Measurements from ENCODE around the gene TSPAN32.
"Not testable (repeated sequence)": the region's sequence is repeated elsewhere in the genome, so short reads cannot be mapped to it uniquely, and the experiment has no call there.

The TSPAN32 gene

DNA sequence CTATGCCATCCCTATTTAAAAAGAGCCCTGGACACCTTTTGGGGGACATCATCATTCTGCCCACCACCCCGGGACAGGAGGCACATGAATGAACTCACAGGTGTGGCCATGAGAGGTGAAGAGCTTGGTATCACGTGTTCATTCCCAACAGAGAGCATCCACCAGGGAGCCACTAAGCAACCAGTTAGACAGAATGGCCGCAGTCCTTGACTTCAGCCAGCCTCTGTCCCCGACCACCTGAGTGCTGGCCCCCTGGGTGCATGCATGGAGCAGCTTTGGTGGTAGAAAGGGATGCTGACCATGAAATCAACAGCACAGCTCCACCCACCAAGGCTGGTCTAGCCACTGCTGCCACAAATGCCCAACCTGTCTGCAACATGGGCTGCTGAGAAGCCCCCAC, 44.2 kb downstream of the TSPAN32 start:
- DNase-seq: no peak

DNA sequence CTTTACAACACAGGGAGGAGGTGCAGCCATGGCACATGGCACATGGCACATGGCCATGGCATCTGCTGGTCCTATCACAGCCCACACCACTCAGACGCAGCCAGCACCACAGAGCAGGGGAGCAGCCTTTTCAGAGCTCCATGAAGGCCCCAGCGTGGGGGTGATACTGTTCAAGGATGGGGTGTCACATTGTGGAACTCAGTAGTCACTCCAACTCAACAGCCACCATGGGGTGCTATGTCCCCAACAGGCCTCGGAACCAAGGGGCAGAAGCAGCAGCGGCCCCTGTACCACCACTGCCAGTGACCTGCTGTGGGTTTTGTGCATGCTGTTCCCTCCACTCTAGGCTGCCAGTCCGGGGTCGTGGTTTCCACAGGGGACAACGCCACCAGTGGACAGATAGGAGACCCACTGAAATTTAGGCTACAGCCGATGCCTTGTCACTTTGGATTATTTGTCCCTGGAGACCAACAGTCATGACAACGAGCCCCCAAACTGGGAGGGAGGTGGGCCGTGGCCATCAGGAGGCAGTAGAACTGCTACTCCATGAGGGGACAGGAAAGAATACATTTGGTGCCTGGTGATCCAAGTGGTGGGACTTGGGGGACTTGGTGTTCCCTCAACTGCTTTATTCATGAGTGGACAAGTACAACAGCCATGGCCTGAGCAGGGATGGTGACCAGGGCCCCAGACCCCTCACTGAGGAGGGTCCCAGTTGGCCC, 44.9 kb downstream of the TSPAN32 start:
- no peak for DNase-seq

DNA sequence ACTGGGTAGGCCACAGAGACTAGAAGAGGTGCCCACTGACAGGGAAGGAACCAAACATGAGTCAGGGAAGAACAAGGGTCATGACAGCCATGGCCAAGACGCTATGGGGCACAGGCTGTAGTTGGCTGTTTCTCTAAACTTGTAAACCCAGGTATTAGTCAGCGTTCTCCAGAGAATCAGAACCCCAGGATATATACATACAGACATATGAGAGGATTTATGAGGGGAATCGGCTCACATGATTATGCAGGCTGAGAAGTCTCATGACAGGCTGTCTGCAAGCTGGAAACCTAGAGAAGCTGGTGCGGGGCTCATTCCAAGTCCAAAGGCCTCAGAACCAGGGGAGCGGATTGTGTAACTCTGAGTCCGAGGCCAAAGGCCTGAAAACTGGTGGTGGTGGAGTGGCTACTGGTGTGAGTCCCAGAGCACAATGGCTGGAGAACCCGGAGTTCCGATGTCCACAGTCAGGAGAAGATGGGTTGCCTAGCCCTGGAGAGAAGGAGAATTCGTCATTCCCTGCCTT, 45.6 kb downstream of the TSPAN32 start:
- DNase-seq: no peak

DNA sequence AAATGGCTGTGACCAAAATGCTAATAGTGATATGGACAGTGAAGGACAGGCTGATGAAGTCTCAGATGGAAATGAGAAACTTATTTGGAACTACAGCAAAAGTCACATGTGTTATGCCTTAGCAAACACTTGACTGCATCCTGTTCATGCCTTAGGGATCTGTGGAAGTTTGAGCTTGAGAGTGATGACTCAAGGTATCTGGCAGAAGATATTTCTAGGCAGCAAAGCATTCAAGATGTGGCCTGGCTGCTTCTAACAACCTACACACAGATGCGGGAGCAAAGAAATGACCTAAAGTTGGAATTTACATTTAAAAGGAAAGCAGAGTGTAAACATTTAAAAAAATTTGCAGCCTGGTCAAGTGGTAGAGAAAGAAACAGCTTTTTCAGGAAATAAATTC, 47.2 kb downstream of the TSPAN32 start:
- DNase-seq: no peak

DNA sequence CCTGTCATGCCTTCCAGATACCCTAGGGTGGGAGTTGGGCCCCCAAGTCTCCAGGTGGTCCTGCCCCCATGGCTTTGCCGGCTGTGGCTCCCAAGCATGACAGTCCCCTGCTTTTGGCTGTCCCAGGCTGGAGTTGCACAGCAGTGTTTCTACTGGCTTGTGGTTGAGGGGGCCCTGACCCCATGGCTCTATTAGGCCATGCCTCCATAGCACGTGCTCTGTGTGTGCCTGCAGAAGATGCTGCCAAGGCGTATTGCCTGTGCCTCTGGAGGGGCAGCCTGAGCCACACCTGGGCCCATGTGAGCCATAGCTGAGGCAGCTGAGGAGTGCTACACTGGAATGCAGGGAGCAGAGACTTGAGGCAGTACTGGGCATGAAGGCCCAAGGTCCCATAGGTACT, 49.9 kb downstream of the TSPAN32 start:
- DNase-seq: no peak

DNA sequence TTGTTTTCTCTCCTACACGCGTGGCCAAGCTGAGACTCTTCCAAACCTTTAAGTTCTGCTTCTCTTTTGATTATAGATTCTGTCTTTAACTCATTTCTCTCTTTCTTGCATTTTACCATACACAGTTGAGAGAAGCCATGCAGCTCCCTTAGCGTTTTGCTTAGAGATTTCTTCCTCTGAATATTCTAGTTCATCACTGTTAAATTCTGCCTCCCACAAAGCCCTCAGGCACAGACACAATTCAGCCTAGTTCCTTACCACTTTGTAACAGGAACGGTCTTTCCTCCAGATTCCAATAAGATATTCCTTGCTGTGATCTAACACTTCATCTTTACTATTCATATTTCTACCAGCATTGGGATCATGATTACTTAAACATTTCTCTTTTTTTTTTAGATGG, 50.6 kb downstream of the TSPAN32 start:
- DNase-seq: no peak

DNA sequence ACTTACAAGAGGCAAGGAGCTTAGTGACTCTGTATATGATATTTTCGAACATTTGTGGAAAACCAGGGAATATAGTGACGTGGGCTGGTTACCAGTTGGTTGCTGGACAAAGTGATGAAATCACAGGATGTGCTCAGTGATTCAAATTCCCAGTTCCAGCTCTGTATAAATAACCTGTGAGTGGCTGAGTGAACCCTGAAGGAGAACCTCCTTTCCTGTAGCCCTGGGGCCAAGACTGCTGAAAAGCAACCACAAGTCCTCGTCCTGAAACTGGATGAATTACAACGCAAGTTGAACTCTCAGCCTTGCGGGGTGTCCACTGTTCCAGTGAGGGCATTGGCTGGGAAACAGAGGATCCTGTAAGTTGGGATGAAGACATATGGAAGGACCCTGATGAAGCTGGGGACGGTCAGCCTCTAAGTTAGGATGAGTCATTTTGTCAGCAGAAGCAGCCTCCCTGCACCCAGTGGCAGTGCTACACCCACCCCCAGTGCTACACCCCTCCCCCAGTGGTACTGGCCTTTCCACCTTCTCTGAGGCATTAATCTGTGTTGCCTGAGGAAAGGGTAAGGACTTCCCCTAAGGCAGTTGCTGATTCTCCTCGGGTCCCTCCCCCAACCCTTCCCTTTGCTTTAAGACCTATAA, 53.3 kb downstream of the TSPAN32 start:
- no peak for DNase-seq

DNA sequence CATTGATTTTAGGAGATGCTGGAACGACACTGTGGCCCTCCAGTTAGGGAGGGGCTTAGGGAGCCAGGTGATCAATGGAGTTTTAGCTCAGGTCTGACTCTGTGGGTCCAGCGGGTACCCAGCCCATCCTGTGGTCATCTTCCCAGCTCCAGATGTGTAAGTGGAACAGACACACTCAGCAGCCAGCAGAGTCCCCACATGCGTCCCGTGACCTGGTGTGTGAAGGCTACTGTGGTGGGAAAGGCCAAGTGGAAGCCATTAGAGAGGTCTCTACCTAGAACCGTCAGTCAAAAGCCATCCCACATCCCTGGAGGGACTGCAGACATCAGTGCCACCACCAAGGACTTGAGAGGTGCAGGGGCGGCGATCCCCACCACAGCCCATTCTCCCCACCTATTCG, 55.4 kb downstream of the TSPAN32 start:
- no peak for DNase-seq

DNA sequence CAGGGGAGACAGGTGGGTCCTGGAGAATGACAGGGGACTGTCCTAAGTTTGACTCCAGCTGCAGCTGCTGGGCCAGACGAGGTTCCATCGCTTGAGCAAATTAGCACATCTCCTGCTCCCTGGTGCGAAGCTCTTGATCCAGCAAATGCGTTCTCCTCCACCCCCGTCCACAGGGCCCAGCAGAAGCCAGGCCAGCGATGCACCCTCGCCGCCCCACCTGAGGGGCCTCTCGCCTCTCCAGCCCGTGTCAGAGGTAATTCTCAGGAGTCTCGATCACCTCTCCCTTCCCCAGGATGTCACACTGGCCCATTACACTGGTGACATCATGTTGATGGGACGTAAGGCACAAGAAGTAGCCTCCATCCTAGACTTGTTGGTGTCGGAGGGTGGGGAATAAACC, 55.8 kb downstream of the TSPAN32 start:
- not testable (repeated sequence) for DNase-seq

DNA sequence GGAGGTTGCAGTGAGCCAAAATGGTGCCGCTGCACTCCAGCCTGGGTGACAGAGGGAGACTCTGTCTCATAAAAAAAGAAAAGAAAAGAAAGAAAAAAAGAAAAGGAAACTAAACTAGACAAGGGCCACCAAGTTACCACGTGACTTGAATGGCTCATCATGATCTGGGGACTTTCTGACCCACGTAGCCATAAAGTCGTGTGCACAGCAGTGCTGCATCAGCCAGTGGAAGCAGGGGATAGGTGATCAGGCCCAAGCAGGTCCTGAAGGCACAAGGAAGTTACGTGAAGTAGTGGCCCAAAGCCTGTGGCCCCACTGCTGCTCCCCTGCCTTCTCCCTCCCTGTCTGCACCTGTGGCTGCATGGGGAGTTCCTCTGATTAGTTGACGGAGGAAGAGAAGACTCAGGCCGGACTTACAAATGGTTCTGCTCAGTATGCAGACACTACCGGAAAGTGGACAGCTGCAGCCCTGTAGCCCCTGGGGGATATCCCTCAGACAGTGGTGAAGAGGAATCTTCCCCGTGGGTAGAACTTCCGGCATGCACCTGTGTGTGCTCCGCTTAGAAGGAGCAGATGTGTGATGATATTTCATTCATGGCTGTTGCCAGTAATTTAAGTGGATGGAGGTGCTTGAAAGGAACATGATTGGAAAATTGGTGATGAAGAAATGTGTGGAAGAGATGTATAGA, 57.1 kb downstream of the TSPAN32 start:
- DNase-seq: no peak

DNA sequence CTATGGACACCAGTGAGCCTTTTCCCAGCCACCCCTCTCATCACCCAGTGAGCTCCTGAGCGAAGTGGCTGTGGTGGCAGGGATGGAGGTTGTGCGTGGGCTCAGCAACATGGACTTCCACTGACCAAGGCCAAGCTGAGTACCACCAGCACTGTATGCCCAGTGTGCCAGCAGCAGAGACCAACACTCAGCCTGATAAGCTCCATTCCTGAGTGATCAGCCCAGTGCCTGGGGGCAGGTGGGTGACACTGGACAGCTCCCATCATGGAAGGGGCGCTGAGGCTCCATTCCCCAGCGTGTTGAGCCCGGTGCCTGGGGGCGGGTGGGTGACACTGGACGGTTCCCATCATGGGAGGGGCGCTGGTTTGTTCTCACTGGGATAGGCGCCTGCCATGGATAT, 57.7 kb downstream of the TSPAN32 start:
- DNase-seq: no peak

DNA sequence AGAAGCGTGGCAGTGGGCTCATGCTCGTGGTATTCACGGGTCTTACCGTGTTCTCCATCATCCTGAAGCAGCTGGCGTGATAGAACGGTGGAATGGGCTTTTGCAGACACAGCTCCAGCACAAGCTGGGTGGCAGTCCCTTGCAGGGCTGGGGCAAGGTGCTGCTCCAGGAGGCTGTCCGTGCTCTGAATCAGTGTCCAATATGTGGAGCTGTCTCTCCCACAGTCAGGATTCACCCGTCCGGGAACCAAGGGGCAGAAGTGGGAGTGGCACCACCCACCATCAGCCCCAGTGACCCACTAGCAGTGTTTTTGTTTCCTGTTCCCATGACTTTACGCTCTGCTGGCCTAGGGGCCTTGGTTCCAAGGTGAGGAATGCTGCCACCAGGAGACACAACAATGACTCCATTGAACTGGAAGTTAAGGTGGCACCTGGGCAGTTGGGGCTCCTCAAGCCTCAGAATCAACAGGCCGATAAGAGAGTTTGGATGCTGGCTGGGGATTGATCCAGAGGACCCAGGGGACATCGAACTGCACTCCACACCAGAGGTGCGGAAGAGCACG, 58.3 kb downstream of the TSPAN32 start:
- no peak for DNase-seq

DNA sequence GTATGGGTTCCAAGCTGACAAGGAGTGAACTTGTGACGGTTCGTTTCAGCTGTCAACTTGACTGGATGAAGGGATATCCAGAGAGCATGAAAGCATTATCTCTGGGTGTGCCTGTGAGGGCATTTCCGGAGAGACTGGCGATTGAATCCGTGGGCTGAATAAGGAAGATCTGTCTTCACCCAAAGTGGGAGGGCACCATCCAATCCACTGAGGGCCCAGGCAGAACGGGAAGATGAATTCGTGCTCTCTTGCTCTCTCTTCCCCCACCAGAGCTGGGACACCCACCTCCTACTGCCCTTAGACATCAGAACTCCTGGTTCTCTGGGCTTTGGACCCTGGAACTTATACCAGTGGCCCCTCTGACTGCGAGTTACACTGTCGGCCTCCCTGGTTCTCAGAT, 59.8 kb downstream of the TSPAN32 start:
- DNase-seq: no peak

DNA sequence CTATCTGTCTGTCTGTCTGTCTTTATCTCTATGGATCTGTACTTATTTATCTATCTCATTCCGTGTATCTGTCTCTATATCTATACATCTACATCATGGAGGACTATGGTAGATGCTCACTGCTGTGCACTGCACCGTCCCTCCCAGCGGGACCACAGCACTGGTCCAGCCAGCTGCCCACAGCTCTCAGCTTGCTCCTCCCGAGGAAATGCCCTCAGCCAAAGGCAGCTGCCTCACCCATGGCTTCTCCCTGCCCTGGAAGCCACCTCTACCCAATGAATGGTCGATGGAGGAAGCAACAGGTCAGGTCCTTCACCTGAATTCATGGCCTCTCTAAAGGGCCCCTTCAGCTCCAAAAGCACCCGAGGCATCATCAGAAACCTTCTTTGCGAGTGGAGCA, 60.6 kb downstream of the TSPAN32 start:
- no peak for DNase-seq

DNA sequence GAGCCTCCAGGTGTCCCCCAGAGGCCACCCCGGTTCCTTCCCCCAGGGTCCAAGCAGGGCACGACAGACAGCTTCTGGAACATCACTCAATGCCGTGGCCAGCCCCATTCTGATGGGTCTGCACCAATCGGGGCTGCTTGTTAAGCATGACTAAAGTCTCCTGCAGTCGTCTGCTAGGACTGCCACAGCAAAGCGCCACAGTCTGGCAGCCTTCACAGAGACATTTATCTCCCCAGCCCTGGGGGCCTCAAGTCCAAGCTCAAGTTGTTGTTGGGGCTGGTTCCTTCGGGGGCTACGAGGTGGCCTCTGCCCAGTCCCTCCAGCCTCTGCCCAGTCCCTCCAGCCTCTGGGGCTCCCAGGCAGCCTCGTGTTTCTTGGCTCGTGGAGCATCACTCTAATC, 61.3 kb downstream of the TSPAN32 start:
- no peak for DNase-seq

DNA sequence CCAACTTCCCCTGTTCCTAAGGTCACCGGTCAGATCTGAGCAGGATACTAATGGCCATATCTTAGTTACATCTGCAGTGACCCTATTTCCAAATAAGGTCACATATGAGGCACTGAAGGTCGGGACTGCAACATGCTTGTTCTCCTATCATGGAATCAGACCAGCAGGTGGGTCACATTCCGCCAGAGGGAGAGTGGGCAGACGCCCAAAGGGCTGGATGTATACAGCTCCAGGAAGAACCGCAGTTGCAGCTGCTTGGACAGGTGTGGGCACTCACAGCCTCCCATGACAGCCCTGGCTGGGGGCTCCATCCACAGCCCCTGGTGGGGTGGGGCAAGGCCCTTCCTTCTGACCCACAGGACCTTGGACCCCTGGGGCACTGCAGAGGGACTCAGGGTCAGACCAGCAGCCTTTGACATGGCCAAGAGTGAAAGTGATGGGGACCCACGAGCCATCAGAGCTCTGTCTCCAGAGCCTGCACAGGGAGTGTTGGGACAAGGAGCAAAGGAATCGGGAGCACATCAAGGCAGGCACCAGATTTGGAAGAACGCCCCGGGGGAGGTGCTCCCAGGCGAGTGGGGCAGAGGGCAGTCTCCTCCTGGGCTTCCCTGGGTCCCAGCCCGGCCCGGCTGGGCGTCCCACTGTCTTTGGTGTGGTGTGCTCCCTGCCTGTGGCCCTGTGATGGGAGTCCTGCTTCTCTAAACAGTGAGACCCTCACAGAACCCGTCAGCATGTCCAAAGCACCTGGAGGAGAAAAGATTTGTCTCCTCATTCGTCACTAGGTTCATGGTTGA, 62.0 kb downstream of the TSPAN32 start:
- DNase-seq: no peak

DNA sequence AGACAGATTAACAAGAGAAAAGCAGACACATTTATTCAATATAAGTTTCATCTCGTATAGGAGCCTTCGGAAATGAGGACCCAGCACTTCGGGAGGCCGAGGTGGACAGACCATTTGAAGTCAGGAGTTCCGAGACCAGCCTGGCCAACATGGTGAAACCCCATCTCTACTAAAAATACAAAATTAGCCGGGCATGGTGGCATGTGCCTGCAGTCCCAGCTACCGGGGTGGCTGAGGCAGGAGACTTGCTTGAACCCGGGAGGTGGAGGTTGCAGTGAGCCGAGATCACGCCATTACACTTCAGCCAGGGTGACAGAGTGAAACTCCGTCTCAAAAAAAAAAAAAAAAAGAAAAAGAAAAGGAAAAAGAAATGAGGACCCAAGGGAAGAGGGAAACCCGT, 62.6 kb downstream of the TSPAN32 start:
- not testable (repeated sequence) for DNase-seq

DNA sequence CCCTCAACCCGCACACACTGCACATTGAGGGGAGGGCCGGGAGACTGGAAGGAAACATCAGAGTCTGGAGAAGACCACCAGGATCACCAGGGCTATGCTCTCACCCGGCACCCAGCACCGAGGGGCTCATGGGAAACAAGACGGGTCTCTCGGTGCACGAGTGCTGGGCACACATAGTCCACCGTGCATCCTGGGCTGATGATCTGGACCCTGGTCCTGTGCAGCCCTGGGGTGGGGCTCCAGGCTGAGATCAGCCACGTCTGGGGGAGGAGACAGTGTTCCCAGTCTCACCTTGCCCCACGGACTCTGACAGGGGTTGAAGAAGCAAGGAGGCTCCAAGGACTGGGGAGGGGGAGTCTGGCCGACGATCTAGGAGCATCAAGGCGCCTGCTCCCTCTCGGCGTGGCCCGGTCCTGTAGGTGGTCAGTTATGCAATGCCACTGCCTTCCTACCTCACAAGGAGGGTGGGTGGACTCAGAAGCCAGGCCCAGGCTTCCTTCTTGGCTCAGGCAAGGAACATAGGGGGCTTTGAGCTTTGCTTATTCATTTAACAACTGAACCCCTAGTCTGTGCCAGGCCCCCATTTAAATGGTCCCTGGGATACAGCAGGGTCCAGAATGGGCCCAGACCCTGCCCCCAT, 63.9 kb downstream of the TSPAN32 start:
- DNase-seq: no peak

DNA sequence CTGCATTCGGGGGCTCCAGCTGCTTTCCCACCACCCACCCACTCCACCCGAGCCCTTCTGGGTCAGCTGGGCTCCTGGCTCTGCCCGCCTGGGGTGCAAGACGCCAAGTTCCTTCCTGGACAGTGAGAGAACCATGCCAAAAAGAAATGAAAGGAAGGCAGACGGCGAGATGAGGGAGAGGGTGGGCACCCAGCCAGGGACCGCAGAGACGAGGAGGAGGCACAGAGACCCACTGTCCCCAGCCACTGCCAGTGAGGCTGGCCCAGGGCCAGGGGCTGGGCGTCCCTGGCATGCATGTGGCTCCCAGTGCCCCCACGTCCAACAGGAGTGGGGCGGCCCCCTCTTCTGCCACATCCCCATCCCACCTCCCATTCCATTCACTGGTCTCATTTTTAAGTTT, 64.5 kb downstream of the TSPAN32 start:
- DNase-seq: no peak

DNA sequence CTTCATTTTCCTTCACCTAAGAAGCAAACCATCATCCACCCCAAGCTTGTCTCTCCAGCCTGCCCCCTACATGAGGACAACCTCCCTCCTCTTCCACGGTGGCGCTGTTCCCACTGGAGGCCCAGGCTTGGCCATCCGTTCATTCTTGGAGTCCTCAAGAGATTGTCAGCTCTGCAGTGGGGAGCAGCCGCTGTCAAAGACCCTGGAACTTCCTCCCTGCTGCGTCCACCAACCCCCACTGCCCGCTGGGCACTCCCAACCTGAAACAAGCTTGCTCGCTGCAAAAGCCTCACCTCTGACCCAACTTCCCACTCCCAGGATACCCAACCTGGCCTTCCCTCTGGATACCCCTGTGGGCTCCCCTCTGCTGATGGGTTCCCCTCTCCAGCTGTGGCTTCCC, 64.9 kb downstream of the TSPAN32 start:
- no peak for DNase-seq

DNA sequence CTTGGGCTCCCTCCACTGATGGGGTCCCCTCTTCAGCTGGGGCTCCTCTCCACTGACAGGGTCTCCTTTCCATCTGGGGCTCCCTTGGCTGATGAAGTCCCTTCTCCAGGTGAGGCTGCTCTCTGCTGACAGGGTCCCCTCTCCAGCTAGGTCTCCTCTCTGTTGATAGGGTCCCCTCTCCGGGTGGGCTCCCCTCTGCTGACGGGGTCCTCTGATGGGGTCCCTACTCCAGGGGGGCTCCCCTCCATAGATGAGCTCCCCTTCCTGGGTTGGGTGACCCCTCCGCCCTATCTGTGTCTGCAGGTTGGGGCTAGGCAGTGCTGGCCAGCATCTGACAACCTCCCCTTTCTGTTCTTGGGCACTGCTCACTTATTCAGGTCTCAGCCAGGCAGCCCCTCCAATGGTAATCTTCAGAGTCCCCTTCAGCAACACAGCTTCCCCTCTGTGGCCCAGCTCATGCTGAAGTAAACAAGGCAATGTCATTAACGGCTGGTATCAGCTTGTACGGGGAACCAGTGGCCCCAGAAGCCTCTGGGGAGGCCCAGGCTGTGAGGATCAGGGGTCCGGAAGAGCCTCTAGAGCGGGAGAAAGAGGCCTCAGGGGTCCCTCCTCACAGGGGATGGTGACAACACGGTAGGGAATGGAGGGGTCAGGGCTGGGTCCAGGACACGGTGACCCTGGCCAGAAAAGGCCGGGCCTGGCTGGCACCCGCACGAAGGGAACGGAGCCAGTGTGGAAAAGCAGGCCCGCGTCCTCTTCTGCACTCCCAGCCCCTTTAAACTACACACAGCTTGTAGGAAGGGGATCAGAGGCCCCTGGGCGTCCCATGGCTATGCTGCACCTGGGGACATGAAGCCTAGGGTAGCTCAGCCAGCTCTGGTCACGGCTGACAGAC, 65.7 kb downstream of the TSPAN32 start:
- no peak for DNase-seq
